Mucosa of descending colon (tissue), 3 donors: Measurements from ENCODE around the gene ZNF33A. TPM values are rescaled to one million over a fixed set of nuclear protein-coding genes. Genes with fewer than 3 reads are reported as not detected.
"Not testable (repeated sequence)": the region's sequence is repeated elsewhere in the genome, so short reads cannot be mapped to it uniquely, and the experiment has no call there.

Source experiments
- ATAC-seq: fragments of 200-7000 bp; cut with Tn5 transposase; one replicate; pipeline ENCODE4 v1.9.1; 2020; ENCODE audit warnings: mild to moderate bottlenecking, moderate library complexity
- DNase-seq, 3 donors: peaks; one replicate each; pipeline ENCODE4 v3.0.0-alpha.2; 2020
- H3K36me3 ChIP-seq: fragments of 200-600 bp; one replicate; pipeline ENCODE4 v1.8.0; 2021; ENCODE audit warnings: low read depth, mild to moderate bottlenecking
- H3K4me1 ChIP-seq: fragments of 200-600 bp; one replicate; pipeline ENCODE4 v1.8.0; 2021; ENCODE audit warnings: low read depth, mild to moderate bottlenecking
- H3K4me3 ChIP-seq: fragments of 200-600 bp; one replicate; pipeline ENCODE4 v1.8.0; 2021; ENCODE audit warnings: mild to moderate bottlenecking
- H3K9me3 ChIP-seq: fragments of 200-600 bp; one replicate; pipeline ENCODE4 v1.8.0; 2021; ENCODE audit warnings: mild to moderate bottlenecking
- CTCF ChIP-seq: fragments of 200-600 bp; IDR thresholded peaks from one replicate; pipeline ENCODE4 v1.8.0; 2022; ENCODE audit warnings: antibody characterized with exemption, mild to moderate bottlenecking
- intact Hi-C, 2 donors: fragments of 100-400 bp; cut with DNase I in 1 of 2; cut with micrococcal nuclease in 1 of 2; formaldehyde crosslinking; loops; one replicate each; pipeline versions ENCODE4 v1.11.0 to v1.11.1; 2022; cut with DNase I, micrococcal nuclease
- total RNA-seq, 3 donors: library from RNA; stranded (reverse); fragmentation: NEBNext Ultra II Directional in 2 of 3; extraction: Animal tissue kit (Norgen Biotek cat#: 25700) in 2 of 3; gene quantifications; one replicate each; pipeline versions ENCODE4 v1.2.1 to v1.2.4, GENCODE V29; 2021 to 2023
- donor health status: DM: no; HTN: no; CAD: no; lungs with moderate emphysema.
- donor health status: DM: no; HTN: no; CAD: no.
- donor health status: DM: no; HTN: yes; CAD: no.

The ZNF33A gene
- total RNA-seq, 3 donors from 2014 or later: 29.2 to 43.3 (median 36.5) TPM

DNA sequence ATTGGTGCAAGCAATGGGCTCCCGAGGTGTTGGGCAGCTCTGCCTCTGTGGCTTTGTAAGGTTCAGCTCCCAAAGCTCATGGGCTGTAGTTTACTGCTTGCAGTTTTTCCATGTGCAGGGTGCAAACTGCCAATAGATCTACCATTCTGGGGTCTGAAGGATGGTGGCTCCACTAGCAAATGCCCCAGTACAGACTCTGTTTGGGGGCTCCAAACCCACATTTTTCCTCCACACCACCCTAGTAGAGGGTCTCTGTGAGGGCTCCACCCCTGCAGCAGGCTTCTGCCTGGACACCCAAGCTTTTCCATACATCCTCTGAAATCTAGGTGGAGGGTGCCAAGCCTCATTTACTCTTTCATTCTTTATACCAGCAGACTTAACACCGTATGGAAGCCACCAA is 66.2 kb downstream of the ZNF33A start:
- TF ChIP-seq CTCF: no peak
- Histone ChIP-seq H3K4me1 (no peaks in the 10 kb centered on the region), H3K4me3 (no peak overlapping the region), H3K36me3 (no peaks in the 10 kb centered on the region), H3K9me3 (peaks cover 7% of the 10 kb centered on the region)
- intact Hi-C loops: no loop called here
- ATAC-seq (no peak), DNase-seq (no peak)

GRCh38 chr10:38093318-38093717 is 82.8 kb downstream of the ZNF33A start:
- H3K4me3 ChIP-seq, H3K9me3 ChIP-seq, ATAC-seq, H3K36me3 ChIP-seq, H3K4me1 ChIP-seq: not testable (repeated sequence)
- peak in 1 of 3 donors; percentile 32 for DNase-seq
- intact Hi-C loops: loop anchor here in 1 of 2 donors (10.0 kb wide), 1 partner anchor 119 kb away; the partner anchor contains the start of gene ZNF25

DNA sequence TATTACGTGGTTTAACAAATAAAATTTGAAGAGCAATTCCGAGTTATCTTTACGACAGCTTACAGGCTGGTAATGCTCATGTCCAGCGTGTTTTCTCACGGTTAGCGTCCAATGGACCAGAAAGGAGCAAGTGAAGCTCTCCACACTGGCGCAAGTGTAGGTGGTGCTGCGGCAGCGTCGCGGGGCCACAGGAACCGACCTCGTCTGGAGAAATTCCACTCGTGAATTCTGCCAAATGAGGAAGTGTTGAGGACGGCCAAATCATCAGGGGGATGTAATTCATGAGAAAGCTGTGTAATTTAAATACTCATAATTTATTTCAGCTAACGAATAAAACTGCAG is 83.3 kb downstream of the ZNF33A start:
- H3K9me3 ChIP-seq: no peaks in the 10 kb centered on the region
- H3K4me3 ChIP-seq: peak overlapping the region; percentile 55
- H3K36me3 ChIP-seq: no peaks in the 10 kb centered on the region
- peaks cover 2% of the 10 kb centered on the region for H3K4me1 ChIP-seq
- peak; percentile 23 for ATAC-seq
- intact Hi-C loops: loop anchor here in 1 of 2 donors (10.0 kb wide), 1 partner anchor 119 kb away; the partner anchor contains the start of gene ZNF25
- peak in 1 of 3 donors; percentile 60 for DNase-seq
- TF ChIP-seq CTCF: no peak

DNA sequence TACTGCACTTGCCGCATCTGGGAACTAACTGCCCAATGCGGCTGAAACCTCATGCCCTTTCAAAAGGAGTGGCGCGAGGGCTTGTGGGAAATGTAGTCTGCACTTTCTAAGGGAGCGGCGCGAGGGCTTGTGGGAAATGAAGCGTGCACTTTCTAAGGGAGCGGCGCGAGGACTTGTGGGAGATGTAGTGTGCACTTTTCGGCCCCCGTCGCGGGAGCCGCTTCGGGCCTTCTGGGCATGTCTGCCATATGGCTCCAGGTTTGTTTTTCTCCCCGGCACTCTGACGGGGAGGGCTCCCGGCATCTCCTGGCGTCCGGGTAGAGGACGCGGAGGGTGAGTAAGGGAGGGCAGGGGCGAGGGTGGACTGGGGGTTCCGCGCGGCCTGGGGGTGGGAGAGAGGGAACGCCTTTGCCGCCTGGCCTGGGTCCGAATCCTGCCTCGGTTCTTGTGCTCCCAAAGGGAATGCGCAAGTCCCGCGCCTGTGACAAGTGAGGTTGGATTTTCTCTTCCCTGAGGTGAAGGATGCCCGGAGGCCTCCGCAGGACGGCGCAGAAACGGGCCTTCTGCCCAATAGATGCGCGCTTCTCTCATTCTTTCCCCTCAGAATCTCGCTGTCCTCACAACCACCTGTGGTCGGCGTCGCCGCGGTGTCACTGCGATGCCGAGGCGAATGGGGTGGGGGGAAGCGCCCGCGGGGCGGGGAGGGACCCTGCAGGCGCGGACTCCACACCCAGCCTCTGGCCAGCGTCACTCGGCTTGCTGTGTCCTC is 83.9 kb downstream of the ZNF33A start, which contains the start of gene ZNF37A:
Gene ZNF37A (plus strand): TSS at position 180 of the 769 bp plus-strand sequence. CDS start 2,281 bp downstream, outside the sequence.
- no peaks in the 10 kb centered on the region for H3K36me3 ChIP-seq
- TF ChIP-seq CTCF: no peak
- H3K4me1 ChIP-seq: peaks cover 2% of the 10 kb centered on the region
- peak; percentile 94 to 98 (median 94) for DNase-seq
- H3K4me3 ChIP-seq: peak within 1 kb of the TSS; percentile 55
- ATAC-seq: peak; percentile 99
- H3K9me3 ChIP-seq: no peaks in the 10 kb centered on the region
- intact Hi-C loops: loop anchor here in 1 of 2 donors (10.0 kb wide), 1 partner anchor 120 kb away; the partner anchor contains the start of gene ZNF25

GRCh38 chr10:38094927-38095574 is 84.6 kb downstream of the ZNF33A start:
- DNase-seq (peak in 1 of 3 donors; percentile 49), ATAC-seq (no peak)
- peaks cover 2% of the 10 kb centered on the region for H3K4me1 ChIP-seq
- peak overlapping the region; percentile 55 for H3K4me3 ChIP-seq
- intact Hi-C loops: loop anchor here in 1 of 2 donors (10.0 kb wide), 1 partner anchor 120 kb away; the partner anchor contains the start of gene ZNF25
- H3K9me3 ChIP-seq: peaks cover 3% of the 10 kb centered on the region
- no peak for TF ChIP-seq CTCF
- H3K36me3 ChIP-seq: no peaks in the 10 kb centered on the region

DNA sequence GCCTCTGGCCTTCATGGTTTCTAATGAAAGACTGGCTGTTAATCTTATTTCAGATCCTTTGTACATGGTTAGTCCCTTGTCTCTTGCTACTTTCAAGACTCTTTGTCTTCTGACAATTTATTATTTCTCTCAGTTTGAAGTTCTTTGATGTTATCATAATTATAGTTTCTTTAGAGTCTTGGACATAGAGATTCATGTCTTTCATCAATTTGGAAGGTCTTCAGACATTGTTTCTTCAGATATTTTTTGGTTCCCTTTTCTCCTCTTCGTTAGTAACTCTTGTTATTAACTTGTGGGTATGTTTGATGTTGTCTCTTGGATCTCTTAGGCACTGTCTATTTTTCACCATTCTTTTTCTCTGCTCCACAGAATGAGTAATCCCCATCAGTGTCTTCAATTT is 92.4 kb downstream of the ZNF33A start:
- H3K9me3 ChIP-seq: peaks cover 71% of the 10 kb centered on the region
- TF ChIP-seq CTCF: no peak
- DNase-seq (no peak), ATAC-seq (no peak)
- no peaks in the 10 kb centered on the region for H3K4me1 ChIP-seq
- intact Hi-C loops: no loop called here
- H3K4me3 ChIP-seq: no peak overlapping the region
- H3K36me3 ChIP-seq: peaks cover 5% of the 10 kb centered on the region
